ENCODE results near the gene TMEM165.

The TMEM165 gene

GRCh38 chr4:55409468-55410171 lies 13.9 kb downstream of the TMEM165 start:
- no peak for DNase-seq

GRCh38 chr4:55410431-55410830 lies 14.7 kb downstream of the TMEM165 start:
- DNase-seq = no peak

- DNase-seq = no peak
Measured at GRCh38 chr4:55411621-55412020, 15.9 kb downstream of the TMEM165 start.

GRCh38 chr4:55416176-55416575 lies 20.4 kb downstream of the TMEM165 start:
- no peak for DNase-seq

GRCh38 chr4:55424791-55425190 lies 29.0 kb downstream of the TMEM165 start:
- DNase-seq = no peak

GRCh38 chr4:55431710-55432336 lies 36.1 kb downstream of the TMEM165 start:
- DNase-seq = no peak

- DNase-seq = no peak
Measured at GRCh38 chr4:55435141-55435841, 39.5 kb downstream of the TMEM165 start.

- no peak for DNase-seq
Measured at GRCh38 chr4:55437356-55437796, 41.6 kb downstream of the TMEM165 start.

GRCh38 chr4:55437823-55438222 lies 42.1 kb downstream of the TMEM165 start:
- no peak for DNase-seq

GRCh38 chr4:55438314-55438713 lies 42.6 kb downstream of the TMEM165 start:
- no peak for DNase-seq

- DNase-seq = no peak
Measured at GRCh38 chr4:55439023-55439422, 43.3 kb downstream of the TMEM165 start.

GRCh38 chr4:55440786-55441185 lies 45.0 kb downstream of the TMEM165 start:
- no peak for DNase-seq

GRCh38 chr4:55442541-55442940 lies 46.8 kb downstream of the TMEM165 start:
- no peak for DNase-seq

- no peak for DNase-seq
Measured at GRCh38 chr4:55444827-55445226, 49.1 kb downstream of the TMEM165 start.

GRCh38 chr4:55445921-55446577 lies 50.3 kb downstream of the TMEM165 start:
- DNase-seq = no peak

GRCh38 chr4:55446578-55446922 lies 50.8 kb downstream of the TMEM165 start:
- no peak for DNase-seq

- no peak for DNase-seq
Measured at GRCh38 chr4:55447108-55447708, 51.5 kb downstream of the TMEM165 start.

- DNase-seq = no peak
Measured at GRCh38 chr4:55447831-55448230, 52.1 kb downstream of the TMEM165 start.

GRCh38 chr4:55450566-55450965 lies 54.8 kb downstream of the TMEM165 start:
- DNase-seq = no peak

GRCh38 chr4:55458164-55458563 lies 62.4 kb downstream of the TMEM165 start:
- DNase-seq = no peak

GRCh38 chr4:55458611-55459010 lies 62.9 kb downstream of the TMEM165 start:
- DNase-seq = no peak

- no peak for DNase-seq
Measured at GRCh38 chr4:55466001-55466400, 70.2 kb downstream of the TMEM165 start.

- no peak for DNase-seq
Measured at GRCh38 chr4:55468724-55469123, 73.0 kb downstream of the TMEM165 start.
